ENCODE results near the gene ASIC4.
A peak's percentile ranks its signal among the peaks of the same experiment; 100 is the strongest.

Gene ASIC4

DNA sequence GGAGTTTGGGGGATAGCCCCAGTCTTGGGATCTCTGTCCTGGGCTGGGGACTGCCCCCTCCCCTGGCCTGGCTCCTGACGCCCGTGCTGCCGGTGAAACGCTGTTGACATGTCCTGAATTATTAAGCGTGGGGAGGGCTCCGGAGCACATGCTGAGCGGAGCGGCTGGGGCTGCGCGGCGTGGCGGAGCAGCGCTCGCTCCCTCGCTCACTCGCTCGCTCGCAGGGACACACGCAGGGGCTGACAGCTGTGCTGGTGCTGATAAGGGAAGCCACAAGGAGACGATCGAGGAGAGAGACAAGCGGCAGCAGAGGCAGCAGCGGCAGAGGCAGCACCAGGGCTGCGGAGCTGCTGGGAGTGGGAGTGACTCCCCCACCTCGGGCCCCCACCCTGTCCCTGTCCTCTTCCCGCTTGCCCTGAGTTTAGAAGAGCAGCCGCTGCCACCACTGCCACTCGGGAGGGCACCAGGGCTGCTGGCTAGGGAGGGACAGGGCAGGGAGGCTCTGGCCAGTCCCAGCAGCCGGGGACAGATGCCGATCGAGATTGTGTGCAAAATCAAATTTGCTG is at the start of gene ASIC4:
Gene ASIC4, plus strand, starts transcription at position 287 of the 566 bp plus-strand sequence. Its CDS starts 243 bp downstream, at position 530.
- no peak for DNase-seq

DNA sequence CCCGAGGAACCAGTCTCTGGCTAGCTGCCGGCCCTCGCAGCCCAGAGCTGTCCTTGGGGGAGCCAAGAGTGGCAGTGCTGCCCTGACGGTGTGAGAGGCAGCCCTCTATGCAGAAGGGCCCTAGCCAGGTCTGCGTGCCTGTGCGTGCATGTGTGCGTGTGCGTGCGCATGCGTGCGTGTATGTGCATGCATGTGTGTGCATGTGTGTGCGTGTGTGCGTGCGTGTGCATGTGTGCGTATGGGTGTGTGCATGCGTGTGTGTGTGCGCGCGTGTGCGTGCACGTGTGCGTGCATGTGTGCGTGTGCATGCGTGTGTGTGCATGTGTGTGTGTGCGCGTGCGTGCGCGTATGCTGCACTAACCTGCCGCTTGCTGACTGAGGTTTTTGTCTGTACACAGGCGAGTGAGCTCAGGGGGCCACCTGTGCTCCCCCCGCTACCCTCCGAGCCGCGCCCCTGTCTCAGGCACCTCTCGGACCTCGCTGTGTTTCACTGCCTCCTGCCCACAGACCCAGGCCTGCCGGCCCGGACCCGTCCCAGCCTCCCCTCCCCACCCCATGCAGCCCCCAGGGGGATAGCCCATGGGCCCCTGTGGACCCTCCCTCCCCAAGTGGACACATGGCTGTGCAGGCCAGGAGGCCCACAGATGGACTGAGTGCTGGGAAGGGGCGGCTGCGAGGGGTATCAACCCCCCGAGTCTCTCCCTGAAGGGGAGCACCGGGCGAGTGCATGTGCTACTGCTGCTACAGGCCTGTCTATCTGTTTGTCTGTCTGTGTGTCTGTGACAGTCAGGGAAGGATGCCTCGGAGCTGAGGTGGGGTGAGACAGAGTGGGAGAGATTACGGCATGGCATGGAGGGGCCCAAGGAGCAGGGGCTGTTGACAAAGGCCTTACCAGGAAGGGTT is 48.4 kb upstream of the ASIC4 start:
- no peak for DNase-seq

DNA sequence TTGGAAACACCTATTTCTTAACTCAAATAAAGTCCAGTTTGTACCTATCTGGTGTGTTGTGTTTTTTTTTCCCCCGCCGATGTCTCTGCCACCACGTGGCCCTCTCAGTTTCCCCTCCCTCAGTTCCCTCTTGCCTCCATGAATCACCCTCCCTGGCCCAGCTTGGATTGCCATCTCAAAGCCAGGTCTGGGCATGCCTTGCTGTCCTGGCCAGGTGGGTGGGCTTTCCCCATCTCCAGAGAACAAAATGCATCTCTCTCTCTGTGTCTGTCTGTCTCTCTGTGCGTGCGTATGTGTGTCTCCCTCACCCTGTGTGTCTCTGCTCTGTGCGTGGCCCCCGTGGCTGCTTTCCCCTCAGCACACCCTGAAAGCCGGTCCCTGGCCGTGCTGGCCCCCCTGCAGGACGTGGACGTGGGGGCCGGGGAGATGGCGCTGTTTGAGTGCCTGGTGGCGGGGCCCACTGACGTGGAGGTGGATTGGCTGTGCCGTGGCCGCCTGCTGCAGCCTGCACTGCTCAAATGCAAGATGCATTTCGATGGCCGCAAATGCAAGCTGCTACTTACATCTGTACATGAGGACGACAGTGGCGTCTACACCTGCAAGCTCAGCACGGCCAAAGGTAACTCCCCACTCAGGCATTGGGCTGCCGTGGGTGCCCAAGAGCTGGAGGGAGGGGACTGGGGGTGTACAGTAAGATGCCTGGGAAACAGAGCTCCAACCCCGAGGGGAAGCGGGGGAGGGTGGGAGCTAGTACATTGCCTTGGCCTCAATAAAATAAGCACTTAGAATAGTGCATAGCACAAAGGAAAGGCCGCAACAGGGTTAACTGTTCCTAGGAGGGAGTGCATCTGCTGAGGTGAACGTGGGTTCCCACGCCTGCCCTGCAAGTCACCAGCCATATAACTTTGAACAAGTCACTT is 47.2 kb upstream of the ASIC4 start:
- no peak for DNase-seq

DNA sequence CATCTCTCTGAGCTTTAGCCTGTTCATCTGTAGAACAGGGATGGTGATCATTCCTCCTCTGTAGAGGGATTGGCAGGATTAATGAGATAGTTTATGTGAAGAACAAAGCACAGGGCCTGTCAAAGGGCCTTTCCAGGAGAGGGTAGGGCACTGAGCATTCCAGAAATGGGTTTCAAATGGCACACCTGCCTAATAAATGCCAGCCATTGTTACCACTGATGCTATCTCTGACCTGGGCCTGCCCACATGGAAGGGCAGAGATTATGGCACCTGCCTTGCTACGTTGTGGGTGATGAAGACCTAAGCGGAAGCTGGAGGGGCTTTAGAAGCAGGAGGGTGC is 46.6 kb upstream of the ASIC4 start:
- DNase-seq: no peak

DNA sequence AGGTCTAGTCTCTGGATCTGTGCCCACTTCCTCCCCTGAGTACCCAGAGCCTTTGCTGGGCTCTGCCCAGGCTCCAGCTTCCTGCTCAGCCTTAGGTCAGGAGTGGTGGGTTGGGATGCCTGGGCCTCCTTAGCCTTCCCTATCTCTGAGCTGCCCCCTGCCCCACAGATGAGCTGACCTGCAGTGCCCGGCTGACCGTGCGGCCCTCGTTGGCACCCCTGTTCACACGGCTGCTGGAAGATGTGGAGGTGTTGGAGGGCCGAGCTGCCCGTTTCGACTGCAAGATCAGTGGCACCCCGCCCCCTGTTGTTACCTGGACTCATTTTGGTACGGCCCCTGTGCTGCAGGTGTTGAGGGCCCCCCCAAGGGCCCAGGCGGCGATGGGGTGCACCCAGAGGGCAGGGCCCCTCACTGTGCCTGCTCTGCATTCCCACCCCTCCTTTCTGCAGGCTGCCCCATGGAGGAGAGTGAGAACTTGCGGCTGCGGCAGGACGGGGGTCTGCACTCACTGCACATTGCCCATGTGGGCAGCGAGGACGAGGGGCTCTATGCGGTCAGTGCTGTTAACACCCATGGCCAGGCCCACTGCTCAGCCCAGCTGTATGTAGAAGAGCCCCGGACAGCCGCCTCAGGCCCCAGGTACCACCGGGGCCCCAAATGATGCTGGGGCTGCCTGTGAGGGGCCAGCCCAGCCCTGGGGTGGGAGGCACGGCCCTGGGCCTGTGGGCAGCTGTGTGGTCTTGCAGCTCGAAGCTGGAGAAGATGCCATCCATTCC is 45.7 kb upstream of the ASIC4 start:
- no peak for DNase-seq

- no peak for DNase-seq
Measured at GRCh38 chr2:219469186-219469724, 45.0 kb upstream of the ASIC4 start.

- no peak for DNase-seq
Measured at GRCh38 chr2:219470429-219470828, 43.9 kb upstream of the ASIC4 start.

GRCh38 chr2:219471476-219472371 is 42.6 kb upstream of the ASIC4 start:
- no peak for DNase-seq

DNA sequence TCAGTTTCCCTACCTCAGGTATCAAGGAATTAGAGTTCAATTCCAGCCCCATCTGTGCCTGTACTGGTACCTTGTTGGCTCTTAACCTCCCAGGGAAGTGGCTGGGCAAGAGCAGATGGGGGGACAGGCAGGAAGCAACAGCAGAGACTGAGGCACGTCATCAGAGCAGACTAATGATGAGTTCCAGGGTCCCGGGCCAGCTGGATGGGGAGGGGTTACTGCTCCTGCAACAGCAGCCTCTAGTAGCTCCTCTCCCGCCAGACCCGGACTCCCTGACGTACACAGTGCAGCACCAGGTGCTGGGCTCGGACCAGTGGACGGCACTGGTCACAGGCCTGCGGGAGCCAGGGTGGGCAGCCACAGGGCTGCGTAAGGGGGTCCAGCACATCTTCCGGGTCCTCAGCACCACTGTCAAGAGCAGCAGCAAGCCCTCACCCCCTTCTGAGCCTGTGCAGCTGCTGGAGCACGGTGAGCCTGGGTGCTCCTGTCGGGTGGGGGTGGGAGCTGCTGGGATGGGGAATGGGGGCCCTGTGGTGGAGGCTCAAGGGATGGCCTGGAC is 41.6 kb upstream of the ASIC4 start:
- no peak for DNase-seq

DNA sequence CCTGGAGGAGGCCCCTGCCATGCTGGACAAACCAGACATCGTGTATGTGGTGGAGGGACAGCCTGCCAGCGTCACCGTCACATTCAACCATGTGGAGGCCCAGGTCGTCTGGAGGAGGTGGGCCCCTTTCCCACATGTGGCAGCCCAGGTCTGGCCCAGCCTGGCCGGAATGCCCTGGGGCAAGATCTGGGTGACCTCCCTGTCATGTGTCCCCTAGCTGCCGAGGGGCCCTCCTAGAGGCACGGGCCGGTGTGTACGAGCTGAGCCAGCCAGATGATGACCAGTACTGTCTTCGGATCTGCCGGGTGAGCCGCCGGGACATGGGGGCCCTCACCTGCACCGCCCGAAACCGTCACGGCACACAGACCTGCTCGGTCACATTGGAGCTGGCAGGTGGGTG is 40.8 kb upstream of the ASIC4 start:
- no peak for DNase-seq

GRCh38 chr2:219474285-219475060 is 39.8 kb upstream of the ASIC4 start:
- no peak for DNase-seq

- no peak for DNase-seq
Measured at GRCh38 chr2:219475278-219475677, 39.0 kb upstream of the ASIC4 start.

- DNase-seq: peak; percentile 47
Measured at GRCh38 chr2:219475697-219476651, 38.3 kb upstream of the ASIC4 start.

- no peak for DNase-seq
Measured at GRCh38 chr2:219476652-219477151, 37.6 kb upstream of the ASIC4 start.

GRCh38 chr2:219477179-219477578 is 37.1 kb upstream of the ASIC4 start:
- DNase-seq: no peak

DNA sequence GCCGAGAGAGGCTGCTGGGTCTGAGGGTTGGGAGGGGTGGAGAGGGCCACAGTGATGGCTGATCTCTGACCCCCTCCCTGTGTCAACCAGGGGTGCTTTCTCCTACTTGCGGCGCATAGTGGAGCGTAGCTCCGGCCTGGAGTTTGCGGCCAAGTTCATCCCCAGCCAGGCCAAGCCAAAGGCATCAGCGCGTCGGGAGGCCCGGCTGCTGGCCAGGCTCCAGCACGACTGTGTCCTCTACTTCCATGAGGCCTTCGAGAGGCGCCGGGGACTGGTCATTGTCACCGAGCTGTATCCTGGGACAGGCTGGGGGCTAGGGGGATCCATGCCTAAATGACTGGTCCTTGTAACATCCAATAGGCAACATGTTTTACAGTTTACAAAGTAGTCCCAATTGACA is 36.5 kb upstream of the ASIC4 start:
- DNase-seq: no peak

- DNase-seq: no peak
Measured at GRCh38 chr2:219478916-219479315, 35.4 kb upstream of the ASIC4 start.

DNA sequence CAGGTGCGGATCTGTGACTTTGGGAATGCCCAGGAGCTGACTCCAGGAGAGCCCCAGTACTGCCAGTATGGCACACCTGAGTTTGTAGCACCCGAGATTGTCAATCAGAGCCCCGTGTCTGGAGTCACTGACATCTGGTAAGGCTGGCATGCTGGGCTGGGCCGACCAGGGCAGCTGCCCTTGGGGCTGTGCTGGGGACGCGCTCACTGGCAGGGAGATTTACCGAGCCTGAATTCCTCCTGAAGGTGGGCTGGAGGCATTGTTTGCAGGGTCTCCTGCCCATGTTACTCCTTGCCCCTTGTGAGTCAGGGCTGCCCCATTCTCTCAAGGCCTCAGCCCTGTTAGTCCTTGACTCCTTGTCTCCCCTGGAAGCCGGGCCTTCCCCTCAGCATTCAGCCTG is 34.3 kb upstream of the ASIC4 start:
- no peak for DNase-seq
